A673 (cell line): ENCODE results near the gene STAMBPL1. TPM values are rescaled to one million over a fixed set of nuclear protein-coding genes. Genes with fewer than 3 reads are reported as not detected.

ENCODE experiments used
- BruUV-seq: library from RNA; stranded (reverse); fragments of 400-500 nt; replicated peaks from 2 replicates; lab custom pipeline; 2021; lab: Mats Ljungman, UMichigan
- CTCF ChIA-PET: fragments of 300-600 bp; sonication (Branson Sonifier 250); formaldehyde crosslinking; loops from one replicate; lab custom pipeline; 2022; ENCODE audit warnings: antibody characterized with exemption; lab: Charles Lee
- POLR2A ChIA-PET: fragments of 300-600 bp; sonication (Branson Sonifier 250); formaldehyde crosslinking; loops from one replicate; lab custom pipeline; 2022; ENCODE audit warnings: antibody characterized with exemption; ENCODE audit not compliant: low non-redundant PET; lab: Charles Lee
- DNase-seq: peaks from one replicate; pipeline ENCODE4 v3.0.0-alpha.2; 2015; ENCODE audit warnings: low spot score
- H3K27ac ChIP-seq: fragments of 200-600 bp; sonication (generic); 2 replicates; pipeline ENCODE4 v1.5.1; 2016; ENCODE audit warnings: mixed run types, low read depth, mild to moderate bottlenecking, mixed read lengths, antibody characterized with exemption, low read length; ENCODE audit not compliant: poor library complexity, severe bottlenecking
- H3K27me3 ChIP-seq: fragments of 200-600 bp; sonication (generic); replicated peaks from 2 replicates; pipeline ENCODE4 v1.6.1; 2017; ENCODE audit warnings: mixed run types, low read depth, mild to moderate bottlenecking, mixed read lengths, antibody characterized with exemption, low read length; ENCODE audit not compliant: insufficient read depth, poor library complexity
- H3K36me3 ChIP-seq: fragments of 200-600 bp; sonication (generic); 2 replicates; pipeline ENCODE4 v1.6.1; 2016; ENCODE audit warnings: mixed run types, mild to moderate bottlenecking, mixed read lengths, antibody characterized with exemption, low read length; ENCODE audit not compliant: insufficient read depth, poor library complexity, severe bottlenecking
- H3K4me1 ChIP-seq: fragments of 200-600 bp; sonication (generic); 2 replicates; pipeline ENCODE4 v1.6.1; 2017; ENCODE audit warnings: mixed run types, mild to moderate bottlenecking, mixed read lengths, antibody characterized with exemption, low read length; ENCODE audit not compliant: insufficient read depth, poor library complexity, severe bottlenecking
- H3K4me3 ChIP-seq: fragments of 200-600 bp; sonication (generic); 2 replicates; pipeline ENCODE4 v1.5.1; 2016; ENCODE audit warnings: low read depth, mixed run types, mild to moderate bottlenecking, mixed read lengths, low read length; ENCODE audit not compliant: poor library complexity, severe bottlenecking
- H3K9me3 ChIP-seq: fragments of 200-600 bp; sonication (generic); 2 replicates; pipeline ENCODE4 v1.6.1; 2016; ENCODE audit warnings: mixed run types, low read depth, mild to moderate bottlenecking, mixed read lengths, antibody characterized with exemption, low read length; ENCODE audit not compliant: poor library complexity, severe bottlenecking
- EZH2 ChIP-seq: fragments of 200-600 bp; sonication (generic); IDR thresholded peaks from 2 replicates; pipeline ENCODE4 v1.6.1; 2017; ENCODE audit warnings: borderline replicate concordance, low read depth, mild to moderate bottlenecking, mixed read lengths, antibody characterized with exemption, low read length; ENCODE audit not compliant: poor library complexity, severe bottlenecking
- intact Hi-C: fragments of 100-400 bp; cut with micrococcal nuclease; formaldehyde crosslinking; loops from one replicate; pipeline ENCODE4 v1.10.0; 2022; ENCODE audit not compliant: unreplicated experiment
- total RNA-seq: library from RNA; stranded (reverse); gene quantifications from 2 replicates; pipeline ENCODE4 v1.2.3, GENCODE V29; 2021
- TF ChIP-seq, protein P1 (sequence below): fragments of 300-800, 200-600 bp; sonication (generic); conservative IDR thresholded peaks from 2 replicates; pipeline ENCODE4 v1.5.1; 2017; ENCODE audit warnings: low read depth, mild to moderate bottlenecking, antibody characterized with exemption, low read length, moderate library complexity, mixed read lengths

Gene STAMBPL1
- total RNA-seq, 1 experiment from 2014 or later, result 71.8 TPM

DNA sequence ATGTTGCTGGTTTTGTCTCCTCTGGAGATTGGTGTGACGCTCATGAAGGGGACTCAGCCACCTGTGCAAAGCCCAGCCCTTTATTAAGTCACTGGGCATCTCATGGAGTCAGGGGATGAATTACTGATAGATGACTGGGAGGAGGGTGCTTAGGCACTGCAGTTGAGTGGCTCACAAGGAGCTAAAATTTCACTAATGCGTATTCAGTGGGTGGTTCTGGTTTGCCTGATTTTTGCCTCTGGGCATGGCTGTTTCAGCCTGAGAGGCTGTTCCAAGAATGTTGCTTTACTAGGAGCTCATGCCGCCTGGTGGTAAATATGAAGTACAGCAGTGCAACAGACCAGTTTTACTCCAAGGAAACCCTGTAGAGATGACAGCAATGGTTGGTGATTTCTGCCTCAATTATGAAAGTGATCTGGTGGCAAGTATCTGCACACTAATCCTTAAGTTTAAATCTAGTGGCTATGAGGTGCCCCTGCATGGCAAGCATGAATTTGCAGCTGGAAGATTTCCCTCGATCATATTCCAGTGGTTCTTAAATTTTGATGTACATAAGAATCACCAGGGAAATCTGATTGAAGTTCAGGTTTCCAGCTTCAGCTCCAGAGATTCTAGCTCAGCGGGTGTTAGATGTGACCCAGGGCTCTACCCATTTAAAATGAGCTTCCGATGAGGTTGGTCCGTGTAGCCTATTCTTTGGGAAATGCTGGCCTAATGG, 52.7 kb downstream of the STAMBPL1 start:
- H3K36me3 ChIP-seq, result peaks cover 18% of the 10 kb centered on the region
- ChIA-PET POLR2A (interaction anchor here (0.5 to 0.9 kb wide), 2 partner anchors 46 to 96 kb away, joined by 3 read pairs; no protein-coding TSS in a partner anchor), CTCF (interaction anchor here (0.5 to 3.7 kb wide), 13 partner anchors 32 to 368 kb away, joined by 3 to 74 read pairs (median 4); partner anchors contain the start of genes RNLS and STAMBPL1)
- peak; percentile 93 for DNase-seq
- no peak overlapping the region for H3K4me3 ChIP-seq
- H3K9me3 ChIP-seq, result no peaks in the 10 kb centered on the region
- BruUV-seq, result no TSS peak
- intact Hi-C loops, result loop anchor here (1.0 to 10.0 kb wide), 4 partner anchors 52 to 366 kb away; partner anchors contain the start of gene STAMBPL1
- peaks cover 24% of the 10 kb centered on the region for H3K4me1 ChIP-seq
- H3K27me3 ChIP-seq, result no peaks in the 10 kb centered on the region
- no peak overlapping the region for H3K27ac ChIP-seq
- TF ChIP-seq, protein P1, sequence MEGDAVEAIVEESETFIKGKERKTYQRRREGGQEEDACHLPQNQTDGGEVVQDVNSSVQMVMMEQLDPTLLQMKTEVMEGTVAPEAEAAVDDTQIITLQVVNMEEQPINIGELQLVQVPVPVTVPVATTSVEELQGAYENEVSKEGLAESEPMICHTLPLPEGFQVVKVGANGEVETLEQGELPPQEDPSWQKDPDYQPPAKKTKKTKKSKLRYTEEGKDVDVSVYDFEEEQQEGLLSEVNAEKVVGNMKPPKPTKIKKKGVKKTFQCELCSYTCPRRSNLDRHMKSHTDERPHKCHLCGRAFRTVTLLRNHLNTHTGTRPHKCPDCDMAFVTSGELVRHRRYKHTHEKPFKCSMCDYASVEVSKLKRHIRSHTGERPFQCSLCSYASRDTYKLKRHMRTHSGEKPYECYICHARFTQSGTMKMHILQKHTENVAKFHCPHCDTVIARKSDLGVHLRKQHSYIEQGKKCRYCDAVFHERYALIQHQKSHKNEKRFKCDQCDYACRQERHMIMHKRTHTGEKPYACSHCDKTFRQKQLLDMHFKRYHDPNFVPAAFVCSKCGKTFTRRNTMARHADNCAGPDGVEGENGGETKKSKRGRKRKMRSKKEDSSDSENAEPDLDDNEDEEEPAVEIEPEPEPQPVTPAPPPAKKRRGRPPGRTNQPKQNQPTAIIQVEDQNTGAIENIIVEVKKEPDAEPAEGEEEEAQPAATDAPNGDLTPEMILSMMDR, result peak; percentile 93
- no peak for TF ChIP-seq EZH2

- TF ChIP-seq EZH2, result no peak
- TF ChIP-seq, protein P1, result no peak
- no peak overlapping the region for H3K4me3 ChIP-seq
- H3K27me3 ChIP-seq, result no peaks in the 10 kb centered on the region
- peaks cover 26% of the 10 kb centered on the region for H3K36me3 ChIP-seq
- peaks cover 24% of the 10 kb centered on the region for H3K4me1 ChIP-seq
- no peak for DNase-seq
- intact Hi-C loops, result loop anchor here (2.0 to 10.0 kb wide), 3 partner anchors 53 to 367 kb away; partner anchors contain the start of gene STAMBPL1
- POLR2A ChIA-PET, result no interaction called here
- no TSS peak for BruUV-seq
- CTCF ChIA-PET, result interaction anchor here (1.2 to 3.7 kb wide), 7 partner anchors 54 to 369 kb away, joined by 3 to 74 read pairs (median 7); partner anchors contain the start of gene STAMBPL1
- H3K27ac ChIP-seq, result no peak overlapping the region
- H3K9me3 ChIP-seq, result no peaks in the 10 kb centered on the region
These were observed 53.5 kb downstream of the STAMBPL1 start for GRCh38 chr10:88933564-88933963.

- intact Hi-C loops, result loop anchor here (1.0 to 10.0 kb wide), 5 partner anchors 52 to 282 kb away; no protein-coding TSS in a partner anchor
- Histone ChIP-seq H3K4me3 (no peak overlapping the region), H3K4me1 (peaks cover 24% of the 10 kb centered on the region), H3K27ac (peak overlapping the region; percentile 60), H3K27me3 (no peaks in the 10 kb centered on the region), H3K9me3 (no peaks in the 10 kb centered on the region), H3K36me3 (peaks cover 26% of the 10 kb centered on the region)
- peak; percentile 86 for DNase-seq
- no peak for TF ChIP-seq EZH2
- TF ChIP-seq, protein P1, result peak; percentile 92
- POLR2A ChIA-PET, result no interaction called here
- CTCF ChIA-PET, result interaction anchor here (0.5 to 1.4 kb wide), 8 partner anchors 15 to 370 kb away, joined by 3 to 13 read pairs (median 3); partner anchors contain the start of gene CH25H
- TSS peak; percentile 17 for BruUV-seq
These were observed 55.0 kb downstream of the STAMBPL1 start for GRCh38 chr10:88934900-88935672.
